Adrenal gland (tissue), 12 donors: ENCODE data around the gene ZC3H7A. TPM values are rescaled to one million over a fixed set of nuclear protein-coding genes. Genes with fewer than 3 reads are reported as not detected.
A peak's percentile ranks its signal among the peaks of the same experiment; 100 is the strongest.
"Not testable (repeated sequence)": the region's sequence is repeated elsewhere in the genome, so short reads cannot be mapped to it uniquely, and the experiment has no call there.

Experiments
- DNase-seq, 7 donors: peaks; one replicate each; pipeline ENCODE4 v3.0.0-alpha.2; 2019 to 2020
- H3K27ac ChIP-seq, 5 donors: fragments of 200-600 bp; sonication (generic) in 4 of 5; 1 replicate in 3 of 5; 2 replicates in 2 of 5; pipeline versions ENCODE4 v1.5.1 to v1.8.0; 2016 to 2020; ENCODE audit warnings: mild to moderate bottlenecking in 1 of 5
- H3K27me3 ChIP-seq: fragments of 200-600 bp; 2 replicates; pipeline ENCODE4 v1.8.0; 2021
- H3K36me3 ChIP-seq, 2 donors: fragments of 200-600 bp; replicated peaks in 1 of 2; 1 replicate in 1 of 2; 2 replicates in 1 of 2; pipeline versions ENCODE4 v1.5.1 to v1.8.0; 2018 to 2022
- H3K4me1 ChIP-seq, 2 donors: fragments of 200-600 bp; replicated peaks in 1 of 2; 1 replicate in 1 of 2; 2 replicates in 1 of 2; pipeline versions ENCODE4 v1.5.1 to v1.8.0; 2018 to 2021
- H3K4me3 ChIP-seq, 4 donors: fragments of 200-600 bp; sonication (generic) in 3 of 4; one replicate each; pipeline ENCODE4 v1.5.1; 2016 to 2018
- H3K9me3 ChIP-seq, 3 donors: fragments of 200-600 bp; sonication (generic) in 1 of 3; replicated peaks in 1 of 3; 1 replicate in 2 of 3; 2 replicates in 1 of 3; pipeline versions ENCODE4 v1.5.1 to v1.8.0; 2016 to 2021
- CTCF ChIP-seq, 6 experiments: fragments of 450-650 bp in 4 of 6; fragments of 200-600 bp in 2 of 6; sonication (generic) in 1 of 6; IDR thresholded peaks; 1 replicate in 5 of 6; 2 replicates in 1 of 6; pipeline versions ENCODE4 v1.5.1 to v1.8.0; 2016 to 2021; ENCODE audit warnings: antibody characterized with exemption in 6 of 6, mild to moderate bottlenecking in 2 of 6, moderate library complexity in 1 of 6
- POLR2A ChIP-seq, 2 donors: fragments of 450-650 bp; IDR thresholded peaks; one replicate each; pipeline ENCODE4 v1.6.1; 2017; ENCODE audit warnings: antibody characterized with exemption in 2 of 2, mild to moderate bottlenecking in 2 of 2, moderate library complexity in 1 of 2
- WGBS, 4 donors: extraction: QIAGEN DNeasy Blood & Tissue Kit in 2 of 4; methylation state at CpG; one replicate each; pipeline versions ENCODE4 v1.1.5 to v1.1.7; 2013 to 2017; 5-methylcytosine and 5-hydroxymethylcytosine counted together
- intact Hi-C, 2 donors: fragments of 100-400 bp; cut with DNase I; formaldehyde crosslinking; loops; one replicate each; pipeline versions ENCODE4 v1.14.1 to v1.15.0; 2022 to 2023
- polyA plus RNA-seq, 3 donors: library from polyadenylated mRNA; stranded (reverse); fragments of 200-250 nt in 2 of 3; fragments of 350-450 nt in 1 of 3; fragmentation: Illumina TruSeq in 1 of 3; extraction: RNeasy Lipid Tissue Mini Kit (QIAGEN cat#74804) in 1 of 3; gene quantifications; one replicate each; pipeline ENCODE4 v1.2.3, GENCODE V29; 2013 to 2014
- total RNA-seq, 9 donors: library from RNA; depleted of rRNA in 4 of 9; stranded (reverse); fragments of >200 nt in 4 of 9; fragments of 120-200 nt in 1 of 9; fragmentation: NEBNext Ultra II Directional in 1 of 9; extraction: Animal tissue kit (Norgen Biotek cat#: 25700) in 1 of 9; gene quantifications; one replicate each; pipeline versions ENCODE4 v1.1.0 to v1.2.4, GENCODE V29; 2013 to 2023
- donor health status: healthy with polysubstance abuse.
- donor health status: Bipolar disorder and iron deficiency.
- donor health status: DM: yes; HTN: yes; CAD: no.
- donor health status: DM: no; HTN: no; CAD: no.
- donor health status: DM: no; HTN: no; CAD: no.
- donor health status: DM: yes; HTN: yes; CAD: no.

Gene ZC3H7A
- total and polyA plus RNA-seq, 12 donors, result 31.1 to 83.9 (median 43.0) TPM

- 6 to 20% (median 14%) methylated on average over 5 of the region's 5 CpGs for WGBS, 4 donors
- no peaks in the 10 kb centered on the region for H3K27me3 ChIP-seq
- DNase-seq, result peak in 6 of 7 donors; percentile 73 to 88 (median 77)
- no peaks in the 10 kb centered on the region for H3K36me3 ChIP-seq
- no peaks in the 10 kb centered on the region for H3K9me3 ChIP-seq
- peaks cover 12 to 14% of the 10 kb centered on the region in 2 donors for H3K4me1 ChIP-seq
- peak overlapping the region; percentile 13 to 54 (median 30) for H3K27ac ChIP-seq
- intact Hi-C loops, result no loop called here
- H3K4me3 ChIP-seq, result no peak overlapping the region
- no peak for TF ChIP-seq POLR2A (IDR thresholded peaks at IDR 0.05)
Observed at GRCh38 chr16:11824362-11824761, 27.3 kb upstream of the ZC3H7A start.

GRCh38 chr16:11823645-11824044, 26.6 kb upstream of the ZC3H7A start:
- H3K9me3 ChIP-seq, intact Hi-C loops, DNase-seq, H3K4me3 ChIP-seq, H3K36me3 ChIP-seq, H3K27me3 ChIP-seq: not testable (repeated sequence)
- WGBS, 4 donors, result 81 to 88% (median 86%) methylated on average over 5 of the region's 5 CpGs
- Histone ChIP-seq H3K27ac (peak overlapping the region in 2 of 5 donors; percentile 13 to 54), H3K4me1 (peaks cover 12 to 14% of the 10 kb centered on the region in 2 donors)

GRCh38 chr16:11819798-11820197, 22.7 kb upstream of the ZC3H7A start:
- Histone ChIP-seq H3K4me1 (peaks cover 11% of the 10 kb centered on the region in 2 donors), H3K36me3 (no peaks in the 10 kb centered on the region), H3K27ac (no peak overlapping the region), H3K27me3 (no peaks in the 10 kb centered on the region), H3K4me3 (no peak overlapping the region), H3K9me3 (no peaks in the 10 kb centered on the region)
- TF ChIP-seq CTCF (IDR thresholded peaks at IDR 0.05), result no peak
- TF ChIP-seq POLR2A (IDR thresholded peaks at IDR 0.05), result no peak
- DNase-seq, result no peak
- intact Hi-C loops, result loop anchor here in 1 of 2 donors (10.0 kb wide), 1 partner anchor 415 kb away; no protein-coding TSS in a partner anchor
- 74 to 90% (median 79%) methylated on average over 10 of the region's 10 CpGs for WGBS, 4 donors

- H3K27me3 ChIP-seq, DNase-seq, H3K4me3 ChIP-seq, H3K4me1 ChIP-seq, H3K9me3 ChIP-seq, H3K36me3 ChIP-seq, H3K27ac ChIP-seq: not testable (repeated sequence)
- intact Hi-C loops, result loop anchor here in 1 of 2 donors (10.0 kb wide), 1 partner anchor 414 kb away; no protein-coding TSS in a partner anchor
- 89 to 93% (median 92%) methylated on average over 7 to 13 of the region's 13 CpGs for WGBS, 4 donors
Observed at GRCh38 chr16:11818970-11819369, 21.9 kb upstream of the ZC3H7A start.

- H3K27ac ChIP-seq, result no peak overlapping the region
- WGBS, 4 donors, result 68 to 83% (median 71%) methylated on average over 5 of the region's 5 CpGs
- intact Hi-C loops, result loop anchor here in 1 of 2 donors (10.0 kb wide), 1 partner anchor 411 kb away; no protein-coding TSS in a partner anchor
- H3K36me3 ChIP-seq, result no peaks in the 10 kb centered on the region
- no peaks in the 10 kb centered on the region for H3K4me1 ChIP-seq
- H3K27me3 ChIP-seq, result no peaks in the 10 kb centered on the region
- H3K9me3 ChIP-seq, result no peaks in the 10 kb centered on the region
- no peak overlapping the region for H3K4me3 ChIP-seq
- DNase-seq, result no peak
- TF ChIP-seq CTCF (IDR thresholded peaks at IDR 0.05) (no peak), POLR2A (IDR thresholded peaks at IDR 0.05) (no peak)
Observed at GRCh38 chr16:11816123-11816522, 19.1 kb upstream of the ZC3H7A start.

- not testable (repeated sequence) for H3K27ac ChIP-seq, H3K4me1 ChIP-seq, H3K27me3 ChIP-seq, H3K9me3 ChIP-seq, H3K4me3 ChIP-seq, H3K36me3 ChIP-seq
- DNase-seq, result peak in 6 of 7 donors; percentile 21 to 62 (median 34)
- intact Hi-C loops, result loop anchor here (5.0 to 10.0 kb wide), 3 partner anchors 282 to 417 kb away; no protein-coding TSS in a partner anchor
- WGBS, 4 donors, result 69 to 80% (median 72%) methylated on average over 2 to 4 of the region's 4 CpGs
Observed at GRCh38 chr16:11814800-11815199, 17.7 kb upstream of the ZC3H7A start.
